GM23338 (cell line): Measurements from ENCODE around the gene RRAS2. TPM values are rescaled to one million over a fixed set of nuclear protein-coding genes. Genes with fewer than 3 reads are reported as not detected.
A peak's percentile ranks its signal among the peaks of the same experiment; 100 is the strongest.

ENCODE experiments used
- ATAC-seq: fragments of 200-7000 bp; cut with Tn5 transposase; 3 replicates; pipeline ENCODE4 v1.9.1; 2020
- DNase-seq: peaks from one replicate; pipeline ENCODE4 v3.0.0-alpha.2; 2015; ENCODE audit warnings: low spot score
- H2AFZ ChIP-seq: fragments of 200-600 bp; sonication (generic); 2 replicates; pipeline ENCODE4 v1.8.0; 2016; ENCODE audit warnings: antibody characterized with exemption, mild to moderate bottlenecking, moderate library complexity
- H3F3A ChIP-seq: fragments of 200-600 bp; sonication (generic); replicated peaks from 2 replicates; pipeline ENCODE4 v1.8.0; 2017; ENCODE audit warnings: antibody characterized with exemption, mixed run types, low read depth
- H3K27ac ChIP-seq: fragments of 200-600 bp; sonication (generic); 2 replicates; pipeline ENCODE4 v1.6.1; 2016; ENCODE audit warnings: low read depth
- H3K27me3 ChIP-seq: fragments of 200-600 bp; sonication (generic); 2 replicates; pipeline ENCODE4 v1.8.0; 2016; ENCODE audit warnings: mild to moderate bottlenecking, mixed run types, moderate library complexity; ENCODE audit not compliant: insufficient read depth
- H3K36me3 ChIP-seq: fragments of 200-600 bp; sonication (generic); 2 replicates; pipeline ENCODE4 v1.8.0; 2016; ENCODE audit warnings: mild to moderate bottlenecking; ENCODE audit not compliant: insufficient read depth
- H3K4me1 ChIP-seq: fragments of 200-600 bp; sonication (generic); 2 replicates; pipeline ENCODE4 v1.8.0; 2016; ENCODE audit warnings: mild to moderate bottlenecking, moderate library complexity; ENCODE audit not compliant: insufficient read depth
- H3K4me2 ChIP-seq: fragments of 200-600 bp; sonication (generic); 2 replicates; pipeline ENCODE4 v1.7.1; 2017; ENCODE audit warnings: mixed run types
- H3K4me3 ChIP-seq: fragments of 200-600 bp; sonication (generic); 2 replicates; pipeline ENCODE4 v1.6.1; 2016; ENCODE audit warnings: mixed run types
- H3K79me2 ChIP-seq: fragments of 200-600 bp; sonication (generic); replicated peaks from 2 replicates; pipeline ENCODE4 v1.8.0; 2017; ENCODE audit warnings: mild to moderate bottlenecking; ENCODE audit not compliant: insufficient read depth
- H3K9me2 ChIP-seq: fragments of 200-600 bp; sonication (generic); 2 replicates; pipeline ENCODE4 v1.8.0; 2017; ENCODE audit not compliant: insufficient read depth
- H4K20me1 ChIP-seq: fragments of 200-600 bp; sonication (generic); replicated peaks from 2 replicates; pipeline ENCODE4 v1.8.0; 2017; ENCODE audit warnings: mild to moderate bottlenecking; ENCODE audit not compliant: insufficient read depth
- H3K27ac Mint-ChIP-seq: 2 replicates; pipeline ENCODE4 v1.8.0; 2020; ENCODE audit warnings: inconsistent platforms, mild to moderate bottlenecking, moderate library complexity, mixed read lengths
- H3K27me3 Mint-ChIP-seq: 3 replicates; pipeline ENCODE4 v1.8.0; 2022; ENCODE audit warnings: low read depth, mild to moderate bottlenecking, moderate library complexity, mixed read lengths, inconsistent platforms; ENCODE audit not compliant: insufficient read depth, poor library complexity
- H3K36me3 Mint-ChIP-seq: 3 replicates; pipeline ENCODE4 v1.8.0; 2021; ENCODE audit warnings: low read depth, mild to moderate bottlenecking, inconsistent platforms, moderate library complexity, mixed read lengths
- H3K4me1 Mint-ChIP-seq: 3 replicates; pipeline ENCODE4 v1.8.0; 2020; ENCODE audit warnings: mild to moderate bottlenecking, inconsistent platforms, mixed read lengths
- H3K4me3 Mint-ChIP-seq: 3 replicates; pipeline ENCODE4 v1.8.0; 2021; ENCODE audit warnings: moderate library complexity, mild to moderate bottlenecking, inconsistent platforms, mixed read lengths
- H3K9me3 Mint-ChIP-seq: 3 replicates; pipeline ENCODE4 v1.8.0; 2020; ENCODE audit warnings: moderate library complexity, mild to moderate bottlenecking, inconsistent platforms, mixed read lengths
- CTCF ChIP-seq, 2 experiments: fragments of 200-600 bp in 1 of 2; sonication (generic) in 1 of 2; conservative IDR thresholded peaks; 2 replicates each; pipeline versions ENCODE4 v1.5.1 to v1.6.1; 2016 to 2017; ENCODE audit warnings: antibody characterized with exemption in 2 of 2, low read depth in 2 of 2, mild to moderate bottlenecking in 2 of 2, moderate library complexity in 1 of 2
- JUNB ChIP-seq: IDR thresholded peaks from one replicate; pipeline ENCODE4 v1.6.1; 2016; ENCODE audit warnings: antibody characterized with exemption; ENCODE audit not compliant: unreplicated experiment
- POLR2AphosphoS5 ChIP-seq: IDR thresholded peaks from 2 replicates; pipeline ENCODE4 v1.6.1; 2016; ENCODE audit warnings: antibody characterized with exemption, low read depth
- REST ChIP-seq: IDR thresholded peaks from one replicate; pipeline ENCODE4 v1.6.1; 2018; ENCODE audit warnings: antibody characterized with exemption; ENCODE audit not compliant: unreplicated experiment
- STAT1 ChIP-seq: IDR thresholded peaks from one replicate; pipeline ENCODE4 v1.6.1; 2016; ENCODE audit warnings: antibody characterized with exemption; ENCODE audit not compliant: unreplicated experiment
- ZNF114 ChIP-seq: fragments of 250-450 bp; sonication (Bioruptor Pico); IDR thresholded peaks from 2 replicates; pipeline ENCODE4 v1.5.0; 2020; ENCODE audit warnings: mild to moderate bottlenecking, moderate library complexity
- ZNF462 ChIP-seq: fragments of 250-450 bp; sonication (Bioruptor Pico); IDR thresholded peaks from 2 replicates; pipeline ENCODE4 v1.5.0; 2020; ENCODE audit warnings: mild to moderate bottlenecking, moderate library complexity
- polyA plus RNA-seq: library from polyadenylated mRNA; unstranded; fragments of >200 nt; fragmentation: Nextera tagmentation; extraction: Ambion mirVana; gene quantifications from 2 replicates; pipeline ENCODE4 v1.2.1, GENCODE V29; 2016
- total RNA-seq: library from RNA; depleted of rRNA; stranded (reverse); fragments of >200 nt; shearing (Covaris generic); gene quantifications from 2 replicates; pipeline ENCODE4 v1.2.3, GENCODE V29; 2014

Gene RRAS2
- total and polyA plus RNA-seq, 2 experiments from 2014 or later, result 196 to 293 TPM

GRCh38 chr11:14374922-14375830 lies 16.2 kb upstream of the RRAS2 start:
- H3K27ac ChIP-seq, result no peak overlapping the region
- no peaks in the 10 kb centered on the region for H3K36me3 ChIP-seq
- peak; percentile 81 for ATAC-seq
- H3K4me3 ChIP-seq, result no peak overlapping the region; the same call in 1 of the 2 replicates
- 0 out of 2 replicates have a peak overlapping the region, but pooled peaks have one; percentile 64 for H2AFZ ChIP-seq
- TF ChIP-seq CTCF (conservative IDR thresholded peaks at IDR 0.05; ENCODE audit: low read depth in 2 of 2), result peak; percentile 52 to 55
- TF ChIP-seq REST, result no peak
- no peak for TF ChIP-seq POLR2AphosphoS5
- TF ChIP-seq STAT1, result no peak
- peak; percentile 51; the same call in 1 of the 2 replicates for TF ChIP-seq ZNF462 (CRISPR knock-in tag)
- no peak for TF ChIP-seq JUNB
- no peak for TF ChIP-seq ZNF114 (CRISPR knock-in tag)
- peaks cover 16% of the 10 kb centered on the region for H3K4me1 Mint-ChIP-seq
- peak overlapping the region; percentile 57 for H3K4me2 ChIP-seq
- H3K27ac Mint-ChIP-seq, result no peak overlapping the region
- H3K27me3 Mint-ChIP-seq, result peaks cover 5% of the 10 kb centered on the region
- no peaks in the 10 kb centered on the region for H4K20me1 ChIP-seq
- no peaks in the 10 kb centered on the region for H3K9me2 ChIP-seq
- DNase-seq, result peak; percentile 73
- no peak overlapping the region for H3K4me3 Mint-ChIP-seq
- H3K36me3 Mint-ChIP-seq, result no peaks in the 10 kb centered on the region
- H3K27me3 ChIP-seq, result peaks cover 11% of the 10 kb centered on the region
- H3F3A ChIP-seq, result no peaks in the 10 kb centered on the region
- no peaks in the 10 kb centered on the region for H3K79me2 ChIP-seq
- no peaks in the 10 kb centered on the region; the same call in 2 of the 3 replicates for H3K9me3 Mint-ChIP-seq
- H3K4me1 ChIP-seq, result peaks cover 9% of the 10 kb centered on the region
